SHP77 (cell line): ENCODE measurements around the gene MARF1.
"Not testable (repeated sequence)": the region's sequence is repeated elsewhere in the genome, so short reads cannot be mapped to it uniquely, and the experiment has no call there.

Experiments used
- DNase-seq, 2 experiments: peaks; one replicate each; lab custom pipeline; 2025; lab: John Stamatoyannopoulos, UW

MARF1 gene

GRCh38 chr16:15652293-15653001 is 9.5 kb upstream of the MARF1 start:
- no peak for DNase-seq

- DNase-seq = no peak
These were observed 7.8 kb upstream of the MARF1 start for GRCh38 chr16:15650698-15651171.

- peak; percentile 61 to 77 for DNase-seq
These were observed 7.2 kb upstream of the MARF1 start, which contains the start of gene NDE1 for GRCh38 chr16:15650019-15650697. TSS of gene NDE1 (plus strand) at chr16:15650245. CDS start at chr16:15664779, 14,534 bp downstream.

GRCh38 chr16:15649727-15650018 is 6.7 kb upstream of the MARF1 start:
- DNase-seq = no peak

- DNase-seq = not testable (repeated sequence)
These were observed 6.4 kb upstream of the MARF1 start for GRCh38 chr16:15649311-15649710.

- no peak for DNase-seq
These were observed 5.3 kb upstream of the MARF1 start for GRCh38 chr16:15648135-15648730.

GRCh38 chr16:15647294-15648014 is 4.5 kb upstream of the MARF1 start:
- DNase-seq = no peak

- DNase-seq = not testable (repeated sequence)
These were observed 3.8 kb upstream of the MARF1 start for GRCh38 chr16:15646557-15647293.

- DNase-seq = peak in 1 of 2 experiments; percentile 0
These were observed 2.1 kb upstream of the MARF1 start for GRCh38 chr16:15644962-15645465.

- peak; percentile 30 to 69 for DNase-seq
These were observed 1.5 kb upstream of the MARF1 start for GRCh38 chr16:15644267-15644961.

- DNase-seq = no peak
These were observed 944 bp upstream of the MARF1 start for GRCh38 chr16:15643946-15644250.

- peak; percentile 8 to 17 for DNase-seq
These were observed 352 bp downstream of the MARF1 start for GRCh38 chr16:15642557-15643047.

- no peak for DNase-seq
These were observed 999 bp downstream of the MARF1 start for GRCh38 chr16:15641753-15642556.

- no peak for DNase-seq
These were observed 2.0 kb downstream of the MARF1 start for GRCh38 chr16:15640966-15641365.

GRCh38 chr16:15639061-15639568 is 3.8 kb downstream of the MARF1 start:
- no peak for DNase-seq

GRCh38 chr16:15636392-15636873 is 6.5 kb downstream of the MARF1 start:
- DNase-seq = no peak

- no peak for DNase-seq
These were observed 7.0 kb downstream of the MARF1 start for GRCh38 chr16:15635926-15636325.

- DNase-seq = no peak
These were observed 11.1 kb downstream of the MARF1 start for GRCh38 chr16:15631730-15632409.

- no peak for DNase-seq
These were observed 21.1 kb downstream of the MARF1 start for GRCh38 chr16:15621889-15622288.
